ENCODE measurements around the gene C19orf53.
A peak's percentile ranks its signal among the peaks of the same experiment; 100 is the strongest.
"Not testable (repeated sequence)": the region's sequence is repeated elsewhere in the genome, so short reads cannot be mapped to it uniquely, and the experiment has no call there.

The C19orf53 gene

GRCh38 chr19:13778847-13779246, 4.6 kb downstream of the C19orf53 start:
- CTCF ChIA-PET, result interaction anchor here (0.6 kb wide), 1 partner anchor 26 kb away, joined by 6 read pairs; no protein-coding TSS in a partner anchor
- TF ChIP-seq SUZ12 (IDR thresholded peaks at IDR 0.05) (no peak), PKNOX1 (IDR thresholded peaks at IDR 0.05) (no peak), ZNF384 (IDR thresholded peaks at IDR 0.05) (no peak), HDGF (IDR thresholded peaks at IDR 0.05; ENCODE audit: borderline replicate concordance) (no peak), SP1 (IDR thresholded peaks at IDR 0.05) (no peak), L3MBTL2 (conservative IDR thresholded peaks at IDR 0.05) (no peak), FOXM1 (IDR thresholded peaks at IDR 0.05; ENCODE audit: borderline replicate concordance) (no peak), NFRKB (IDR thresholded peaks at IDR 0.05) (no peak), FOXA1 (IDR thresholded peaks at IDR 0.05) (no peak), FOXK2 (IDR thresholded peaks at IDR 0.05) (no peak), BHLHE40 (IDR thresholded peaks at IDR 0.05; ENCODE audit: borderline replicate concordance) (no peak), CTBP1 (IDR thresholded peaks at IDR 0.05; ENCODE audit: borderline replicate concordance) (no peak), TARDBP (IDR thresholded peaks at IDR 0.05) (no peak), ARNT (IDR thresholded peaks at IDR 0.05) (no peak), ELF4 (IDR thresholded peaks at IDR 0.05) (no peak), LEF1 (IDR thresholded peaks at IDR 0.05; ENCODE audit: borderline replicate concordance) (no peak)
- POLR2A ChIA-PET, result interaction anchor here (0.8 kb wide), 1 partner anchor 31 kb away, joined by 3 read pairs; a partner anchor contains a TSS

DNA sequence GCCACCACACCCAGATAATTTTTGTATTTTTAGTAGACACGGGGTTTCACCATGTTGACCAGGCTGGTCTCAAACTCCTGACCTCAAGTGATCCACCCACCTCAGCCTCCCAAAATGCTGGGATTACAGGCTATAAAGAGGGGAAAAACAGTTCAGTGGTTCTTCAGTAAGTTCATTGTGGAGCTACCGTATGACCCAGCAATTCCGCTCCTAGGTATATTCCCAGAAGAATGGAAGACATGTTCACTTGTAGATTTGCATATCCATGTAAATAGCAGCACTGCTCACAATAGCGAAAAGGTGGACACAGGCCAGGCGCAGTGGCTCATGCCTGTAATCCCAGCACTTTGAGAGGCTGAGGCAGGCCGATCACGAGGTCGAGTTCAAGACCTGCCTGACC, 5.5 kb downstream of the C19orf53 start:
- POLR2A ChIA-PET; DNase-seq (ENCODE audit: extremely low spot score); CTCF ChIA-PET: not testable (repeated sequence)

More at GRCh38 chr19:13778847-13779246, 4.6 kb downstream of the C19orf53 start:
- no peak for DNase-seq (ENCODE audit: extremely low spot score)

DNA sequence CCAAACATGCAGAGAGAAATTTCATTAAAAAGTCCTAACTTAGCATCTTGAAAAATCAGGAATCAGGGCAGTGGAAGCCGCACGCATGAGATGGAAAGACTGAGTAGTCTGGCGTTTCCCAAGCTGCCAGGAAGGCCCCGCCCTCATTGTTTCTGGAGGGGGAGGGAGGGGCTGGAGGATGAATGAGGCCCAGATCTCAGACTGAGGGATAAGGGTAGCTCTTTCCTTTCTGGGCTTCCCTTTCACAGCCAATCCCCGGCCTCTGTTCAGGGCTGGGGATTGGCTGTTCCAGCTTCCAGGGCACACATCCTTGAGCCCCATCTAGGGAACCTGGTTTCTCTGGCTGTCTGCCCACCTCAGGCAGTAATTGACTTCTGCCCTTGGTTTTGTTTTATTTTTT, 7.3 kb downstream of the C19orf53 start:
- CTCF ChIA-PET, result interaction anchor here (0.7 kb wide), 1 partner anchor 82 kb away, joined by 6 read pairs; no protein-coding TSS in a partner anchor
- no peak for TF ChIP-seq HDGF (IDR thresholded peaks at IDR 0.05; ENCODE audit: borderline replicate concordance)
- no peak for TF ChIP-seq L3MBTL2 (conservative IDR thresholded peaks at IDR 0.05)
- no peak for TF ChIP-seq ELF4 (IDR thresholded peaks at IDR 0.05)
- TF ChIP-seq PKNOX1 (IDR thresholded peaks at IDR 0.05), result no peak
- TF ChIP-seq TARDBP (IDR thresholded peaks at IDR 0.05), result no peak
- TF ChIP-seq LEF1 (IDR thresholded peaks at IDR 0.05; ENCODE audit: borderline replicate concordance), result no peak
- TF ChIP-seq SUZ12 (IDR thresholded peaks at IDR 0.05), result no peak
- POLR2A ChIA-PET, result no interaction called here
- DNase-seq (ENCODE audit: extremely low spot score), result peak; percentile 55

- POLR2A ChIA-PET, result interaction anchor here (1.6 kb wide), 1 partner anchor 8 kb away, joined by 5 read pairs; the partner anchor contains the start of gene C19orf53
- TF ChIP-seq FOXM1 (IDR thresholded peaks at IDR 0.05; ENCODE audit: borderline replicate concordance), result no peak
- TF ChIP-seq CTBP1 (IDR thresholded peaks at IDR 0.05; ENCODE audit: borderline replicate concordance), result no peak
- no peak for TF ChIP-seq FOXA1 (IDR thresholded peaks at IDR 0.05)
- no peak for TF ChIP-seq FOXK2 (IDR thresholded peaks at IDR 0.05)
- no peak for TF ChIP-seq ARNT (IDR thresholded peaks at IDR 0.05)
- TF ChIP-seq TARDBP (IDR thresholded peaks at IDR 0.05), result no peak
- TF ChIP-seq LEF1 (IDR thresholded peaks at IDR 0.05; ENCODE audit: borderline replicate concordance), result no peak
- no peak for TF ChIP-seq HDGF (IDR thresholded peaks at IDR 0.05; ENCODE audit: borderline replicate concordance)
- no peak for TF ChIP-seq ZNF384 (IDR thresholded peaks at IDR 0.05)
- no peak for TF ChIP-seq PKNOX1 (IDR thresholded peaks at IDR 0.05)
- TF ChIP-seq ELF4 (IDR thresholded peaks at IDR 0.05), result no peak
- TF ChIP-seq NFRKB (IDR thresholded peaks at IDR 0.05), result no peak
- no peak for TF ChIP-seq L3MBTL2 (conservative IDR thresholded peaks at IDR 0.05)
- no peak for TF ChIP-seq SUZ12 (IDR thresholded peaks at IDR 0.05)
- no peak for TF ChIP-seq BHLHE40 (IDR thresholded peaks at IDR 0.05; ENCODE audit: borderline replicate concordance)
- TF ChIP-seq SP1 (IDR thresholded peaks at IDR 0.05), result no peak
- no peak for DNase-seq (ENCODE audit: extremely low spot score)
- CTCF ChIA-PET, result interaction anchor here (0.5 to 1.5 kb wide), 2 partner anchors 79 kb away, joined by 3 to 7 read pairs; no protein-coding TSS in a partner anchor
Measured at GRCh38 chr19:13782537-13782936, 8.3 kb downstream of the C19orf53 start.

DNA sequence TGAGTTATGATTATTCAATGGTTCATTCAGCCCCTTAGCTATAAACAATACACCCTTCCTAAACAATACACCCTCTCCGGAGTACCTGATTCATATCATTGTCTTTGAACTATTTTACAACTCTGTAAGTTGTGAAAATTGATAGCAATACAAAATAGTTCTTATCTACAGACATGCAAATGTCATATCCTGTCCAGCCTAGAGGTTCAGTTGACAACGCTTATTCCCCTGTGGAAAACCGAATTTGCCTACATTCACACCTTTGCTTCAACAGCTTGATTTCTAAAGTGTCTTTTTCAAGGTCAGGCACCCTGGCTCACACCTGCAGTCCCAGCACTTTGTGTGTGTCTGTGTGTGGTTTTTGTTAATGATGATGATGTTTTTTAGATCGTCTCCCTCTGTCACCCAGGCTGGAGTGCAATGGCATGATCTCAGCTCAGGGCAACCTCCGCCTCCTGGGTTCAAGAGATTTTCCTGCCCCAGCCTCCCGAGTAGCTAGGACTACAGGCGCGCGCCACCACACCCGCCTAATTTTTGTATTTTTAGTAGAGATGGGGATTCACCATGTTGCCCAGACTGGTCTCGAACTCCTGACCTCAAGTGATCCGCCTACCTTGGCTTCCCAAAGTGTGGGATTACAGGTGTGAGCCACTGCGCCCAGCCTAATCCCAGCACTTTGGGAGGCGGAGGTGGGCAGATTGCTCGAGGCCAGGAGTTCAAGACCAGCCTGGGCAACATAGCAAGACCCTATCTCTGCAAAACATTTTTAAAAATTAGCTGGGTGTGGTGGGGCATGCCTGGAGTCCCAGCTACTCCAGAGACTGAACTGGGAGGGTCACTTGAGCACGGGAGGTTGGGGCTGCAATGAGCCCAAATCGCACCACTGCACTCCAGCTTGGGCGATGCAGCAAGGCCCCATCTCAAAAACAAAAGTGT, 9.6 kb downstream of the C19orf53 start:
- DNase-seq (ENCODE audit: extremely low spot score), result no peak
- TF ChIP-seq LEF1 (IDR thresholded peaks at IDR 0.05; ENCODE audit: borderline replicate concordance) (no peak), SUZ12 (IDR thresholded peaks at IDR 0.05) (no peak), NFRKB (IDR thresholded peaks at IDR 0.05) (no peak), TARDBP (IDR thresholded peaks at IDR 0.05) (no peak), BHLHE40 (IDR thresholded peaks at IDR 0.05; ENCODE audit: borderline replicate concordance) (no peak), HDGF (IDR thresholded peaks at IDR 0.05; ENCODE audit: borderline replicate concordance) (no peak), ZNF384 (IDR thresholded peaks at IDR 0.05) (no peak), ELF4 (IDR thresholded peaks at IDR 0.05) (no peak), L3MBTL2 (conservative IDR thresholded peaks at IDR 0.05) (no peak), FOXK2 (IDR thresholded peaks at IDR 0.05) (no peak), ARNT (IDR thresholded peaks at IDR 0.05) (no peak)
- POLR2A ChIA-PET, result interaction anchor here (0.6 to 2.2 kb wide), 6 partner anchors 9 to 79 kb away, joined by 3 to 6 read pairs (median 5); partner anchors contain the start of genes C19orf53 and MRI1
- CTCF ChIA-PET, result interaction anchor here (0.7 to 1.5 kb wide), 6 partner anchors 10 to 91 kb away, joined by 3 to 8 read pairs (median 5); partner anchors contain the start of gene C19orf53
